Stomach (tissue), 4 donors: ENCODE results near the gene PEA15.

ENCODE experiments used
- EP300 ChIP-seq: sonication (generic); formaldehyde crosslinking; IDR thresholded peaks from one replicate; pipeline ENCODE4 v1.6.1; 2017; ENCODE audit warnings: antibody characterized with exemption
- POLR2A ChIP-seq, 4 donors: fragments of 450-650 bp; IDR thresholded peaks; one replicate each; pipeline ENCODE4 v1.6.1; 2016; ENCODE audit warnings: antibody characterized with exemption in 4 of 4, control low read depth in 2 of 4, mild to moderate bottlenecking in 1 of 4, moderate library complexity in 1 of 4
- TF ChIP-seq, protein P1 (sequence below), 7 experiments: fragments of 450-650 bp in 4 of 7; fragments of 200-600 bp in 3 of 7; sonication (generic) in 3 of 7; IDR thresholded peaks; one replicate each; pipeline ENCODE4 v1.5.1; 2016 to 2019; ENCODE audit warnings: antibody characterized with exemption in 7 of 7, control low read depth in 2 of 7, mild to moderate bottlenecking in 1 of 7

DNA sequence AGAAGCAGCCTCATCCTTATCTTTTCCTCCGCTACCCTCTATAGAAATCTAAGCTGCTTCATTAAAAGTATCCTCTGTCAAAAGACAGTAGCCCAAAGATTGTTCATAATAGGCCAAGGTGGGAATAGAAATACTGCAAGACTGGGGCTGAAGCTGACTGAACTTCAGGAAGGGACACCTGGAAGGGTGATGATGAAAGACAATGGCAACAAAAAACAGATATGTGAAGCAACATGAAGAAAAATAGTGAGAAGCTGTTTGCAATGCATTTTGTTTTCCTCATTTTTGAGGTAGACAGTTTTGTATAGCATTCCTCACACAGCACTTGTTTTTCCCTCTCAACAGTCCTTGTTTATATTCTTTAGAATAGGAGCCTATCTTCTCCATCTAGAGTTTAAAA lies 40.2 kb downstream of the PEA15 start:
- TF ChIP-seq, protein P1, sequence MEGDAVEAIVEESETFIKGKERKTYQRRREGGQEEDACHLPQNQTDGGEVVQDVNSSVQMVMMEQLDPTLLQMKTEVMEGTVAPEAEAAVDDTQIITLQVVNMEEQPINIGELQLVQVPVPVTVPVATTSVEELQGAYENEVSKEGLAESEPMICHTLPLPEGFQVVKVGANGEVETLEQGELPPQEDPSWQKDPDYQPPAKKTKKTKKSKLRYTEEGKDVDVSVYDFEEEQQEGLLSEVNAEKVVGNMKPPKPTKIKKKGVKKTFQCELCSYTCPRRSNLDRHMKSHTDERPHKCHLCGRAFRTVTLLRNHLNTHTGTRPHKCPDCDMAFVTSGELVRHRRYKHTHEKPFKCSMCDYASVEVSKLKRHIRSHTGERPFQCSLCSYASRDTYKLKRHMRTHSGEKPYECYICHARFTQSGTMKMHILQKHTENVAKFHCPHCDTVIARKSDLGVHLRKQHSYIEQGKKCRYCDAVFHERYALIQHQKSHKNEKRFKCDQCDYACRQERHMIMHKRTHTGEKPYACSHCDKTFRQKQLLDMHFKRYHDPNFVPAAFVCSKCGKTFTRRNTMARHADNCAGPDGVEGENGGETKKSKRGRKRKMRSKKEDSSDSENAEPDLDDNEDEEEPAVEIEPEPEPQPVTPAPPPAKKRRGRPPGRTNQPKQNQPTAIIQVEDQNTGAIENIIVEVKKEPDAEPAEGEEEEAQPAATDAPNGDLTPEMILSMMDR (IDR thresholded peaks at IDR 0.05), result no peak
- TF ChIP-seq POLR2A (IDR thresholded peaks at IDR 0.05) (no peak), EP300 (no peak)
